Testis (tissue), 3 donors: ENCODE measurements around the gene MUC5AC. TPM values are rescaled to one million over a fixed set of nuclear protein-coding genes. Genes with fewer than 3 reads are reported as not detected.

ENCODE experiments used
- DNase-seq: peaks from one replicate; pipeline ENCODE4 v3.0.0-alpha.2; 2019
- H3K27ac ChIP-seq, 2 donors: fragments of 200-600 bp; sonication (generic); one replicate each; pipeline ENCODE4 v1.5.1; 2019
- H3K27me3 ChIP-seq: fragments of 200-600 bp; sonication (generic); one replicate; pipeline ENCODE4 v1.5.1; 2019
- H3K36me3 ChIP-seq: fragments of 200-600 bp; sonication (generic); one replicate; pipeline ENCODE4 v1.5.1; 2017; ENCODE audit warnings: low read depth; ENCODE audit errors: missing control alignments
- H3K4me1 ChIP-seq: fragments of 200-600 bp; sonication (generic); one replicate; pipeline ENCODE4 v1.5.1; 2019
- H3K4me3 ChIP-seq, 2 donors: fragments of 200-600 bp; sonication (generic); one replicate each; pipeline ENCODE4 v1.5.1; 2017 to 2019
- H3K9me3 ChIP-seq: fragments of 200-600 bp; sonication (generic); one replicate; pipeline ENCODE4 v1.5.1; 2017
- CTCF ChIP-seq, 3 experiments: fragments of 450-650 bp in 2 of 3; fragments of 200-600 bp in 1 of 3; sonication (generic) in 1 of 3; IDR thresholded peaks; one replicate each; pipeline ENCODE4 v1.5.1; 2016 to 2019; ENCODE audit warnings: antibody characterized with exemption in 3 of 3, mild to moderate bottlenecking in 2 of 3, moderate library complexity in 1 of 3
- POLR2A ChIP-seq: fragments of 450-650 bp; IDR thresholded peaks from one replicate; pipeline ENCODE4 v1.6.1; 2017; ENCODE audit warnings: antibody characterized with exemption, mild to moderate bottlenecking, moderate library complexity
- WGBS, 2 donors: methylation state at CpG; one replicate each; pipeline ENCODE4 v1.1.5; 2018; 5-methylcytosine and 5-hydroxymethylcytosine counted together
- intact Hi-C: fragments of 100-400 bp; cut with DNase I; formaldehyde crosslinking; loops from one replicate; pipeline ENCODE4 v1.15.1; 2023; ENCODE audit warnings: low total_unique reads
- polyA plus RNA-seq: library from polyadenylated mRNA; stranded (reverse); fragments of 350-450 nt; fragmentation: Illumina TruSeq; extraction: RNeasy Lipid Tissue Mini Kit (QIAGEN cat#74804); gene quantifications from one replicate; pipeline ENCODE4 v1.2.3, GENCODE V29; 2014; ENCODE audit warnings: low read depth, low replicate concordance; ENCODE audit not compliant: insufficient read depth
- total RNA-seq, 2 donors: library from RNA; depleted of rRNA; stranded (reverse); fragments of >200 nt; gene quantifications; one replicate each; pipeline ENCODE4 v1.2.3, GENCODE V29; 2016

MUC5AC gene
- total and polyA plus RNA-seq, 3 donors from 2014 or later: 0.31 to 0.62 (median 0.32) TPM

DNA sequence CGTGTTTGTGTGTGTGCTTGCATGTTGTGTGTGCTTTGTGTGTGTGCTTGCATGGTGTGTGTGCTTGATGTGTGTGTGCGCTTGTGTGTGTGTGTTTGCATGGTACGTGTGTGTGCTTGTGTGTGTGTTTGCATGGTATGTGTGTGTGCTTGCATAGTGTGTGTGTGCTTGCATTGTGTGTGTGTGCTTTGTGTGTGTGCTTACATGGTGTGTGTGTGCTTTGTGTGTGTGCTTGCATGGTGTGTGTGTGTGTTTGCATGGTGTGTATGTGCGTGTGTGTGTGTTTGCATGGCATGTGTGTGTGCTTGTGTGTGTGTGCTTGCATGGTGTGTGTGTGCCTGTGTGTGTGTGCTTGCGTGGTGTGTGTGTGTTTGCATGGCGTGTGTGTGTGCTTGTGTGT, 10.0 kb upstream of the MUC5AC start:
- no peaks in the 10 kb centered on the region for H3K27me3 ChIP-seq
- H3K27ac ChIP-seq: no peak overlapping the region
- H3K4me1 ChIP-seq: no peaks in the 10 kb centered on the region
- intact Hi-C loops: no loop called here
- no peak for DNase-seq
- 81 to 91% methylated on average over 5 to 6 of the region's 6 CpGs for WGBS, 2 donors
- H3K4me3 ChIP-seq: no peak overlapping the region
- H3K9me3 ChIP-seq: no peaks in the 10 kb centered on the region
- no peaks in the 10 kb centered on the region for H3K36me3 ChIP-seq
- TF ChIP-seq CTCF (IDR thresholded peaks at IDR 0.05) (no peak), POLR2A (no peak)

- no peaks in the 10 kb centered on the region for H3K4me1 ChIP-seq
- H3K27me3 ChIP-seq: no peaks in the 10 kb centered on the region
- no peak overlapping the region for H3K27ac ChIP-seq
- H3K9me3 ChIP-seq: no peaks in the 10 kb centered on the region
- no peak for DNase-seq
- TF ChIP-seq CTCF (IDR thresholded peaks at IDR 0.05): no peak
- TF ChIP-seq POLR2A: no peak
- H3K36me3 ChIP-seq: no peaks in the 10 kb centered on the region
- 85 to 89% methylated on average over 5 to 8 of the region's 8 CpGs for WGBS, 2 donors
- intact Hi-C loops: no loop called here
- no peak overlapping the region for H3K4me3 ChIP-seq
These were observed 9.0 kb upstream of the MUC5AC start for GRCh38 chr11:1148752-1149180.

GRCh38 chr11:1149545-1149944, 8.2 kb upstream of the MUC5AC start:
- Histone ChIP-seq H3K9me3 (no peaks in the 10 kb centered on the region), H3K4me1 (no peaks in the 10 kb centered on the region), H3K4me3 (no peak overlapping the region), H3K27me3 (no peaks in the 10 kb centered on the region), H3K27ac (no peak overlapping the region), H3K36me3 (no peaks in the 10 kb centered on the region)
- DNase-seq: no peak
- intact Hi-C loops: no loop called here
- 89 to 93% methylated on average over 16 of the region's 16 CpGs for WGBS, 2 donors
- no peak for TF ChIP-seq POLR2A
- no peak for TF ChIP-seq CTCF (IDR thresholded peaks at IDR 0.05)

- no peak for DNase-seq
- WGBS, 2 donors: 88 to 98% methylated on average over 5 to 10 of the region's 10 CpGs
- Histone ChIP-seq H3K4me1 (no peaks in the 10 kb centered on the region), H3K4me3 (no peak overlapping the region), H3K27me3 (no peaks in the 10 kb centered on the region), H3K9me3 (no peaks in the 10 kb centered on the region), H3K36me3 (no peaks in the 10 kb centered on the region), H3K27ac (no peak overlapping the region)
- TF ChIP-seq CTCF (IDR thresholded peaks at IDR 0.05) (no peak), POLR2A (no peak)
- intact Hi-C loops: no loop called here
These were observed 7.6 kb upstream of the MUC5AC start for GRCh38 chr11:1150116-1150515.

- Histone ChIP-seq H3K4me1 (no peaks in the 10 kb centered on the region), H3K27ac (no peak overlapping the region), H3K9me3 (no peaks in the 10 kb centered on the region), H3K27me3 (no peaks in the 10 kb centered on the region), H3K36me3 (no peaks in the 10 kb centered on the region), H3K4me3 (no peak overlapping the region)
- 54 to 58% methylated on average over 12 to 18 of the region's 18 CpGs for WGBS, 2 donors
- peak; percentile 6 for DNase-seq
- intact Hi-C loops: no loop called here
- TF ChIP-seq CTCF (IDR thresholded peaks at IDR 0.05) (no peak), POLR2A (no peak)
These were observed 6.9 kb upstream of the MUC5AC start for GRCh38 chr11:1150769-1151365.
